Pancreas (tissue), 10 donors: ENCODE results near the gene TRIM68. TPM values are rescaled to one million over a fixed set of nuclear protein-coding genes. Genes with fewer than 3 reads are reported as not detected.

Experiments used
- ATAC-seq, 4 donors: fragments of 200-7000 bp; cut with Tn5 transposase; one replicate each; pipeline versions ENCODE4 v1.8.0 to v1.9.1; 2020; ENCODE audit warnings: mild to moderate bottlenecking in 4 of 4, moderate library complexity in 4 of 4
- DNase-seq, 6 donors: peaks; one replicate each; pipeline ENCODE4 v3.0.0-alpha.2; 2020
- FAIRE-seq: peaks from 2 replicates; lab custom pipeline; 2012; peaks lifted over from hg19 to GRCh38; lab: Jason Lieb, UNC
- H3K27ac ChIP-seq, 4 donors: fragments of 200-600 bp; sonication (generic); 1 replicate in 3 of 4; 2 replicates in 1 of 4; pipeline versions ENCODE4 v1.5.0 to v1.8.0; 2020
- H3K27me3 ChIP-seq, 4 donors: fragments of 200-600 bp; one replicate each; pipeline ENCODE4 v1.8.0; 2021
- H3K36me3 ChIP-seq, 3 donors: fragments of 200-600 bp; sonication (generic) in 1 of 3; one replicate each; pipeline versions ENCODE4 v1.5.0 to v1.8.0; 2020 to 2021
- H3K4me1 ChIP-seq, 3 donors: fragments of 200-600 bp; one replicate each; pipeline ENCODE4 v1.8.0; 2021
- H3K4me3 ChIP-seq, 4 donors: fragments of 200-600 bp; sonication (generic) in 2 of 4; one replicate each; pipeline versions ENCODE4 v1.5.0 to v1.8.0; 2020 to 2021
- H3K9me3 ChIP-seq, 4 donors: fragments of 200-600 bp; one replicate each; pipeline ENCODE4 v1.8.0; 2021
- WGBS, 2 donors: extraction: QIAGEN DNeasy Blood & Tissue Kit; methylation state at CpG; one replicate each; pipeline ENCODE4 v1.1.7; 2013; 5-methylcytosine and 5-hydroxymethylcytosine counted together
- intact Hi-C, 3 donors: fragments of 100-400 bp; cut with DNase I; formaldehyde crosslinking; loops; one replicate each; pipeline versions ENCODE4 v1.11.1 to v1.14.2; 2022
- polyA plus RNA-seq, 2 donors: library from polyadenylated mRNA; stranded (reverse); fragments of 200-250 nt; gene quantifications; one replicate each; pipeline ENCODE4 v1.2.3, GENCODE V29; 2013
- total RNA-seq, 6 donors: library from RNA; stranded (reverse); fragmentation: NEBNext Ultra II Directional in 4 of 6; extraction: Animal tissue kit (Norgen Biotek cat#: 25700) in 4 of 6; gene quantifications; one replicate each; pipeline versions ENCODE4 v1.2.1 to v1.2.4, GENCODE V29; 2021 to 2023
- TF ChIP-seq, protein P1 (sequence below), 4 donors: fragments of 200-600 bp; sonication (generic) in 3 of 4; IDR thresholded peaks; one replicate each; pipeline versions ENCODE4 v1.5.0 to v1.8.0; 2021; ENCODE audit warnings: antibody characterized with exemption in 4 of 4
- donor health status: healthy with polysubstance abuse.
- donor health status: DM: no; HTN: no; CAD: no; lungs with moderate emphysema.
- donor health status: DM: no; HTN: no; CAD: no.
- donor health status: control.
- donor health status: control.
- donor health status: Bipolar disorder and iron deficiency.
- donor health status: DM: yes; HTN: yes; CAD: no.
- donor health status: DM: no; HTN: no; CAD: no.
- donor health status: DM: no; HTN: no; CAD: no.
- donor health status: DM: yes; HTN: yes; CAD: no.

Gene TRIM68
- total and polyA plus RNA-seq, 8 donors, result 3.7 to 10.6 (median 6.1) TPM

DNA sequence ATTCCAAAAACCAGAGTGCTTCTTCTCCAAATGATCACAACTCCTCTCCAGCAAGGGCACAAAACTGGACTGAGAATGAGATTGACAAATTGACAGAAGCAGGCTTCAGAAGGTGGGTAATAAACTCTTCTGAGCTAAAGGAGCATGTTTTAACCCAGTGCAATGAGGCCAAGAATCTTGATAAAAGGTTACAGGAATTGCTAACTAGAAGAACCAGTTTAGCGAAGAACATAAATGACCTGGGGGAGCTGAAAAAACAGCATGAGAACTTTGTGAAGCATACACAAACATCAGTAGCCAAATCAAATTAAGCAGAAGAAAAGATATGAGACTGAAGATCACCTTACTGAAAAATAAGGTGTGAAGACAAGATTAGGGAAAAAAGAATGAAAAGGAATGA lies 47.6 kb downstream of the TRIM68 start:
- DNase-seq, result peak in 1 of 6 donors; percentile 4
- H3K4me1 ChIP-seq, result peaks cover 11 to 17% (median 14%) of the 10 kb centered on the region in 3 donors
- FAIRE-seq, result no peak
- ATAC-seq, result peak; percentile 68 to 85 (median 80)
- peak overlapping the region in 2 of 4 donors; percentile 22 to 65 for H3K27ac ChIP-seq
- no peaks in the 10 kb centered on the region for H3K36me3 ChIP-seq
- intact Hi-C loops, result no loop called here
- WGBS, 2 donors, result 24 to 28% methylated on average over 1 of the region's 1 CpG
- no peaks in the 10 kb centered on the region for H3K9me3 ChIP-seq
- H3K27me3 ChIP-seq, result no peaks in the 10 kb centered on the region
- TF ChIP-seq, protein P1, sequence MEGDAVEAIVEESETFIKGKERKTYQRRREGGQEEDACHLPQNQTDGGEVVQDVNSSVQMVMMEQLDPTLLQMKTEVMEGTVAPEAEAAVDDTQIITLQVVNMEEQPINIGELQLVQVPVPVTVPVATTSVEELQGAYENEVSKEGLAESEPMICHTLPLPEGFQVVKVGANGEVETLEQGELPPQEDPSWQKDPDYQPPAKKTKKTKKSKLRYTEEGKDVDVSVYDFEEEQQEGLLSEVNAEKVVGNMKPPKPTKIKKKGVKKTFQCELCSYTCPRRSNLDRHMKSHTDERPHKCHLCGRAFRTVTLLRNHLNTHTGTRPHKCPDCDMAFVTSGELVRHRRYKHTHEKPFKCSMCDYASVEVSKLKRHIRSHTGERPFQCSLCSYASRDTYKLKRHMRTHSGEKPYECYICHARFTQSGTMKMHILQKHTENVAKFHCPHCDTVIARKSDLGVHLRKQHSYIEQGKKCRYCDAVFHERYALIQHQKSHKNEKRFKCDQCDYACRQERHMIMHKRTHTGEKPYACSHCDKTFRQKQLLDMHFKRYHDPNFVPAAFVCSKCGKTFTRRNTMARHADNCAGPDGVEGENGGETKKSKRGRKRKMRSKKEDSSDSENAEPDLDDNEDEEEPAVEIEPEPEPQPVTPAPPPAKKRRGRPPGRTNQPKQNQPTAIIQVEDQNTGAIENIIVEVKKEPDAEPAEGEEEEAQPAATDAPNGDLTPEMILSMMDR (IDR thresholded peaks at IDR 0.05), result no peak
- no peak overlapping the region for H3K4me3 ChIP-seq

DNA sequence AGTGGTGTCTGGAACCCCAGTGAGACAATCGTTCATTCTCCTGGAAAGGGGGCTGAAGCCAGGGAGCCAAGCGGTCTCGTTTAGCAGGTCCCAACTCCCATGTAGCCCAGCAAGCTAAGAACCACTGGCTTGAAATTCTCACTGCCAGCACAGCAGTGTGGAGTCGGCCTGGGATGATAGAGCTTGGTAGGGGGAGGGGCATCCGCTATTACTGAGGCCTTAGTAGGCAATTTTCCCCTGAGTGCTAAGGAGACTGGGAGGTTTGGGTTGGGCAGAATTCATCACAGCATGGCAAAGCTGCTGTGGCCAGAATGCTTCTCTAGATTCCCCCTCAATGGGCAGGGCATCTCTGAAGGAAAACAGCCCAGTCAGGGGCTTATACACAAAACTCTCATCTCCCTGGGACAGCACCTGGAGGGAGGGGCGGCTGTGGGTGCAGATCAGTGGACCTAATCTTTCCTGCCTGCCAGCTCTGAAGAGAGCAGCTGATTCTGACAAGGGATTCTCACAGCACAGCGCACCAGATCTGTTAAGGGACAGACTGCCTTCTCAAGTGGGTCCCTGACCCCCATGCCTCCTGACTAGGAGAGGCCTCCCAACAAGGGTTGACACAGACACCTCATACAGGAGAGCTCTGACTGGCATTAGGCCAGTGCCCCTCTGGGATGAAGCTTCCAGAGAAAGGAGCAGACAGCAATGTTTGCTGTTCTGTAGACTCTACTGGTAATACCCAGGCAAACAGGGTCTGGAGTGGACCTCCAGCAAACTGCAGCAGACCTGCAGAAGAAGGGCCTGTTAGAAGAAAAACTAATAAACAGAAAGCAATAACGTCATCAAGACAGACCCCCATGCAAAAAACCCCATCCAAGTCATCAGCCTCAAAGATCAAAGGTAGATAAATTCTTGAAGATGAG lies 48.2 kb downstream of the TRIM68 start:
- DNase-seq, result peak in 4 of 6 donors; percentile 19 to 44 (median 30)
- Histone ChIP-seq H3K27me3 (no peaks in the 10 kb centered on the region), H3K4me1 (peaks cover 11 to 17% (median 14%) of the 10 kb centered on the region in 3 donors), H3K27ac (peak overlapping the region in 2 of 4 donors; percentile 22 to 65), H3K4me3 (no peak overlapping the region), H3K9me3 (no peaks in the 10 kb centered on the region), H3K36me3 (no peaks in the 10 kb centered on the region)
- ATAC-seq, result peak; percentile 63 to 91 (median 78)
- TF ChIP-seq, protein P1 (IDR thresholded peaks at IDR 0.05), result no peak
- no peak for FAIRE-seq
- whole genome bisulfite sequencing, 2 donors, result 51 to 52% methylated on average over 8 of the region's 8 CpGs
- intact Hi-C loops, result no loop called here

DNA sequence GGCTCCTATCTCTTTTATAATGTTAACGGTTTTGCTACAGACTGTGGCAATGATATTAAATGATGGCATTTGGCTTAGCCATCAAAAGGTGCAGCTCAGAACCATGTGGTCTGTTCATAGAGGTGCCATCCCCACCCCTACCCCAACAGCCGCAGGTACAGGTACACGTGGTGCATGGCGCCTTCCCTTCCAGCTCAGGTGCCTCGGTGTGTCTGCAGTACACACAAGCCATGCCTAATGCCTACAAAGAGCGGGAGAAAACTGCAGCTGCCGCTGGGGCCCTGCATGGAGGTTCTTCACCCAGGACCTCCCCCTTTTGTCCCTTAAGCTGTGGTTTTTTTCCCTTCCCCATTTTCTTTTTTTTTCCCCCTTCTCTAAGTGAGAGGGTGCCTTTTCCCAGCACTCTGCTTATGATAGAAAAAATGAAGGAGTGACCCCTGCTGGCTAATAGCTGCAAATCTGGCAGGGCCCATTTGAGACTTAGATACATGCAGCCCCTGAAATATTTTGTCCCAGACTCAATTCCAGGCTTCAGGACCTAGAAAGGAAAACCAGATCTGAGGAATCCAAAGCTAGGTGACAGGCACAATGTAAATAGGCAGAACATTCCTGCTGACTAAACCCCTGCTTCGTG lies 56.6 kb downstream of the TRIM68 start:
- Histone ChIP-seq H3K4me1 (peaks cover 0 to 11% (median 5%) of the 10 kb centered on the region in 3 donors), H3K36me3 (no peaks in the 10 kb centered on the region), H3K27me3 (no peaks in the 10 kb centered on the region), H3K27ac (no peak overlapping the region), H3K9me3 (no peaks in the 10 kb centered on the region), H3K4me3 (no peak overlapping the region)
- TF ChIP-seq, protein P1 (IDR thresholded peaks at IDR 0.05), result no peak
- ATAC-seq (peak in 1 of 4 donors; percentile 42), FAIRE-seq (no peak), DNase-seq (no peak)
- WGBS, 2 donors, result 71 to 82% methylated on average over 8 of the region's 8 CpGs
- intact Hi-C loops, result no loop called here

Other genes with a start within 250 kb of the TRIM68 start
- gene OR52B4, start 239.8 kb downstream of the TRIM68 start, total RNA-seq, result not detected
- gene OR52B4, start 239.8 kb downstream of the TRIM68 start, polyA plus RNA-seq, result not detected
- 10 to 100 TPM in 1 of 6 donors, 1 to 10 TPM in 5; 3.5 to 12.9 (median 5.1) TPM for gene TRIM21, start 214.5 kb downstream of the TRIM68 start, total RNA-seq
- 1 to 10 TPM; 8.1 to 8.3 TPM for gene TRIM21, start 214.5 kb downstream of the TRIM68 start, polyA plus RNA-seq
- not detected for gene OR52K2, start 158.9 kb downstream of the TRIM68 start, total RNA-seq
- under 1 TPM in 1 of 2 donors, not detected in 1; 0.09 TPM for gene OR52K2, start 158.9 kb downstream of the TRIM68 start, polyA plus RNA-seq
- gene OR52K1, start 125.6 kb downstream of the TRIM68 start, total RNA-seq, result under 1 TPM in 1 of 6 donors, not detected in 5; 0.06 TPM
- not detected for gene OR52K1, start 125.6 kb downstream of the TRIM68 start, polyA plus RNA-seq
- gene OR52M1, start 63.0 kb downstream of the TRIM68 start, total RNA-seq, result not detected
- not detected for gene OR52M1, start 63.0 kb downstream of the TRIM68 start, polyA plus RNA-seq
- not detected for gene OR52I2, start 26.5 kb downstream of the TRIM68 start, total RNA-seq
- not detected for gene OR52I2, start 26.5 kb downstream of the TRIM68 start, polyA plus RNA-seq
- not detected for gene OR52I1, start 14.2 kb downstream of the TRIM68 start, total RNA-seq
- gene OR52I1, start 14.2 kb downstream of the TRIM68 start, polyA plus RNA-seq, result not detected
- not detected for gene OR51D1, start 29.2 kb upstream of the TRIM68 start, total RNA-seq
- gene OR51D1, start 29.2 kb upstream of the TRIM68 start, polyA plus RNA-seq, result not detected
- under 1 TPM in 2 of 6 donors, not detected in 4; 0.06 to 0.12 TPM for gene OR51E1, start 35.8 kb upstream of the TRIM68 start, total RNA-seq
- under 1 TPM; 0.07 to 0.23 TPM for gene OR51E1, start 35.8 kb upstream of the TRIM68 start, polyA plus RNA-seq
- under 1 TPM in 1 of 6 donors, not detected in 5; 0.16 TPM for gene OR51E2, start 89.6 kb upstream of the TRIM68 start, total RNA-seq
- gene OR51E2, start 89.6 kb upstream of the TRIM68 start, polyA plus RNA-seq, result under 1 TPM in 1 of 2 donors, not detected in 1; 0.09 TPM
- not detected for gene MMP26, start 96.6 kb upstream of the TRIM68 start, total RNA-seq
- under 1 TPM in 1 of 2 donors, not detected in 1; 0.16 TPM for gene MMP26, start 96.6 kb upstream of the TRIM68 start, polyA plus RNA-seq
- gene OR51F1, start 161.7 kb upstream of the TRIM68 start, total RNA-seq, result not detected
- gene OR51F1, start 161.7 kb upstream of the TRIM68 start, polyA plus RNA-seq, result not detected
- gene OR52R1, start 196.1 kb upstream of the TRIM68 start, total RNA-seq, result not detected
- gene OR52R1, start 196.1 kb upstream of the TRIM68 start, polyA plus RNA-seq, result not detected
- not detected for gene OR51F2, start 213.1 kb upstream of the TRIM68 start, total RNA-seq
- gene OR51F2, start 213.1 kb upstream of the TRIM68 start, polyA plus RNA-seq, result not detected
- gene OR51S1, start 241.0 kb upstream of the TRIM68 start, total RNA-seq, result not detected
- not detected for gene OR51S1, start 241.0 kb upstream of the TRIM68 start, polyA plus RNA-seq